UCSD-AML1 (cell line): ENCODE measurements around the gene ZNF593OS.
A peak's percentile ranks its signal among the peaks of the same experiment; 100 is the strongest.

Experiments
- DNase-seq: peaks from one replicate; lab custom pipeline; 2025; ENCODE audit not compliant: unreplicated experiment; lab: John Stamatoyannopoulos, UW

The ZNF593OS gene

DNA sequence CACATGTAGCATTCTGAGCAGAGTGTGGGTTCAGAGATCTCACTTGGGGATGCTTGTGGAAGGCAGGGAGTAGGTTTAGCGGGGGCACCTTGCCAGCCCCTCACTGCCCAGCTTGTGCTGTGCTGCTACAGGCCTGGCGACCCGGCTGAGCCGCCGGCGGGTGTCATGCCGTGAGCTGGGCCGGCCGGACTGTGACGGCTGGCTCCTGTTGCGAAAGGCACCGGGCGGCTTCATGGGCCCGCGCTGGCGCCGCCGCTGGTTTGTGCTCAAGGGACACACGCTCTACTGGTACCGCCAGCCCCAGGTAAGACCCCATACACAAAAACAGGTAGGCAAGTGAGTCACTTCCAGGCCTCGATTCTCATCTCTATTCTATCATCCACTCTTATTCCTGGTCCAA is 13.3 kb upstream of the ZNF593OS start:
- no peak for DNase-seq

GRCh38 chr1:26184086-26184485 is 12.5 kb upstream of the ZNF593OS start:
- DNase-seq, result no peak

GRCh38 chr1:26182383-26182696 is 10.7 kb upstream of the ZNF593OS start:
- DNase-seq, result no peak

GRCh38 chr1:26181586-26182382 is 10.2 kb upstream of the ZNF593OS start:
- no peak for DNase-seq

GRCh38 chr1:26180010-26180506 is 8.4 kb upstream of the ZNF593OS start:
- DNase-seq, result no peak

DNA sequence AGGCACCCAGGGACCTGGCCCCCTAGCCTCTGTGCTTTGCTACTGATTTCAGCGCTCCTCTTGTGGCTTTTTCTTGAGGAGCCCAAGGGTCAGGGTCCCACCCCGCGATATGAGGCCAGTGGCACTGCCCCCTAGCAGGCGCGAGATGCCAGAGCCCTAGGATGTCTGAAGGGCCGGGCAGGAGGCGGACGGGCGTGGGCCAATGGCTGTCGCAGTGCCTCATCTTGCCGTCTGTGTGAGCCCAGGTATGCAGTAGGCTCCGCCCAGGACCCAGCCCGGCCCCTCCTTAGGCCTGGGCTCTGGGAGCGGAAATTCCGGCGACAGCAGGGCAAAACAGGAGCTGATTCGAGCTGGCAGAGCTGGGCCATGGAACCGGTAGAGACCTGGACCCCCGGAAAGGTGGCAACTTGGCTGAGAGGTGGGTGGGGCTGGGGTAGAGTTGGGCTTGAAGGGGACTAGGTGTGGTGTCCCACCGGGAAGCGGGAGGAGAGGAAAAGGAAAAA is 5.6 kb upstream of the ZNF593OS start, which contains the start of gene CNKSR1:
Gene CNKSR1 (plus strand): TSS at position 310 of the 503 bp plus-strand sequence. CDS start 57 bp downstream, at position 367.
- DNase-seq, result no peak

GRCh38 chr1:26175346-26175745 is 3.7 kb upstream of the ZNF593OS start:
- no peak for DNase-seq

- no peak for DNase-seq
These were observed 1.2 kb downstream of the ZNF593OS start for GRCh38 chr1:26170472-26170821.

GRCh38 chr1:26169669-26170471 is 1.8 kb downstream of the ZNF593OS start, which contains the start of gene ZNF593:
TSS of gene ZNF593 (plus strand) at chr1:26169908. CDS start at chr1:26169984, 76 bp downstream.
- DNase-seq, result peak; percentile 93

DNA sequence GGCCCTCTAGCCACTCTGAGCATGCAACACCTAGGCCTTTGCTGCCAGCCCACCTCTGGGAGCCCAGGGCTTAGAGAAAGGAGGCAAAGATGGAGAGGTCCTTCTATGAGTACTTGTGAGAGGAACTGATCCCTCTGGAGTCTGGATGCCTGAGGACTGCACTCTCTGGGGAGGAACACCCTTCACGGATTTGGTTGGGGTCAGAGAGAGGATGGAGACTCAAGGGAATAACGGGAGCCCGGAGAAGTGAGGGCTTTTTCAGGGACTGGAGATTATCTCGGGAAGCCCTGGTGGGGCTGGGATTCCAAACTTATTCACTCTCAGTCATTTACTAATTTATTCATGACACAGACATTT is 2.5 kb downstream of the ZNF593OS start:
- no peak for DNase-seq

DNA sequence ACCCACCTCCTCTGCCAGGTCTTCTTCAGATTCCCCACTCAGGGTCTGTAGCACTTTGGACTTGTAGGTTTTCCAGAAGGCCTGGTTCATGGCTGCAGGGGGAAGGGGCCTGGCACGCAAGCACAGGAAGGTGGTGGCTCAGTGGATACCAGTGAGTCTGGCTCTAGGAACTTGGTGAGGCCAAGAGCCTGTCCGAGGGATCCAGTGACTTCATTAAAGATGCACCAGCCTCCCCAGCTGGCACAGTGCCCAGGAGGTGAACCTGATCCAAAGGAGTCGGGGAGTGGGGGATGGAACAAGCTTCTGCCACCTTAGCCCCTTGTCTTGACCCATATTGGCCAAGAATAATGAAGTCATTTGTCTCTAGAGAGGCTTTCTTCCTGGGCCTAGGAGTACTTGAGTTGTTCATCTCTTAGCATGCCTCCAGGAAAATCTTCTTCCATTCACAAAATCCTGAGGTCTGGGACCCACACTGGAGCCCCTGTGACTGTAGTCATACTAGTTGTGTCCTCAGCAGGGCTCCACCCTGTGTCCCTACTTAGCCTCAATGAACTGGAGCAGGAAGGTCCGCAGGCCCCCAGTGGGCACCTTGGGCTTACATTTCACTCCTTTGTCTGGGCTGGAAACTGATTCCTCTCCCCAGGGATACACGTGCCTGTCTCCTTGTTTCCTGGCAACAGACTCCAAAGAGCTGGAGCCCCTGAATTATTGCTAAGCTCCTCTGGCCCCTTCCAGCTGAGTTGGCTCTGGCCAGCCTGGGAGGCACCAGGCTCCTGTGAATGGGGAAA is 3.0 kb downstream of the ZNF593OS start, which contains the start of gene C1orf232:
Gene C1orf232 (minus strand): TSS at position 554 of the 788 bp plus-strand sequence. CDS start 464 bp downstream, at position 90.
- DNase-seq, result no peak

GRCh38 chr1:26166719-26167281 is 4.8 kb downstream of the ZNF593OS start:
- no peak for DNase-seq

DNA sequence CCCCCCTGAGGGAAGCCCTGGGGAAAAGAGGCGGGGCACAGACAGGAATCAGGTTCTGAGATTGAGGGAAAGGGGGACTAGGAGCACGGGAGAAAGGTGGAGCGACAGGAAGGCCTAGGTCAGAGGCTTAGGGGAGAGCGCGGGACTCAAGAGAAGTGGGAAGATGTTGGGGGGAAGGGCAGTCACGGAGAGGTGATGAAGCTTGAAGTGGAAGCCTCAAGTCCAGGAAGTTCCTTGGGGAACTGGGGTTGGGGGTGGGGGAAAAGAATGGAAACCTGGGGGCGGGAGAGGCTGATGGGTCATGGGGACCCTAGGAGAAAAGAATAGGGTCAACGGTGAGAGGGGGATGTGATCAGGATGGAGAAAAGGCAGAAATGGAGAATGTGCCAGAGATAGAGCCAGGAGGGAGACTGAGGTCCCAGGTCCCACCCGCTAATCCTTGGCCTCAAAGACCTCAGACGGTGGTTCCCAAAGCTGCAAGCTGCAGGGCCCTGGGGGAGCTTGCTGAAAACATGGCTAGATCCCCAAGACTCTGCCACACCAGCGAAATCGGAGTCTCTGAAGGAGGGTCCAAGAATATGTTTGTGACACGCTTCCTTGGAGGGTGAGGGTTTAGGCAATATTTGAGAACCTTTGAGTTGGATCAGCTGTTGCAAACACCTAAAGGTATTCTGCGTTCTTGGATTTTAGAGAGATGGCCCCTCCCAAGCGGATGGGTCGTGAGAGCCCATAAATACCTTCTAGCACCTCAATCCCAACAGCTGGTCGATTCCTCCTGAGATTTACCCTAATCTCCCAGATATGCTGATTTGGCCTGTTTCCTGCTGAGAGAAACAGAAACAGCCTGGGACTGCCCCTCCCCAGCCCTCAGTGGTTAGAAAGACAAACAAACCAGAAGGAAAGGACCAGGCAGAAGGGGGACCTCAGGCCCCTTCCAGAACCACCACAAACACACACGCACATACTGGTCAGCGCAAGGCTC is 6.5 kb downstream of the ZNF593OS start:
- no peak for DNase-seq

GRCh38 chr1:26164036-26164860 is 7.4 kb downstream of the ZNF593OS start:
- DNase-seq, result peak; percentile 50

GRCh38 chr1:26163684-26164035 is 8.0 kb downstream of the ZNF593OS start:
- DNase-seq, result no peak

DNA sequence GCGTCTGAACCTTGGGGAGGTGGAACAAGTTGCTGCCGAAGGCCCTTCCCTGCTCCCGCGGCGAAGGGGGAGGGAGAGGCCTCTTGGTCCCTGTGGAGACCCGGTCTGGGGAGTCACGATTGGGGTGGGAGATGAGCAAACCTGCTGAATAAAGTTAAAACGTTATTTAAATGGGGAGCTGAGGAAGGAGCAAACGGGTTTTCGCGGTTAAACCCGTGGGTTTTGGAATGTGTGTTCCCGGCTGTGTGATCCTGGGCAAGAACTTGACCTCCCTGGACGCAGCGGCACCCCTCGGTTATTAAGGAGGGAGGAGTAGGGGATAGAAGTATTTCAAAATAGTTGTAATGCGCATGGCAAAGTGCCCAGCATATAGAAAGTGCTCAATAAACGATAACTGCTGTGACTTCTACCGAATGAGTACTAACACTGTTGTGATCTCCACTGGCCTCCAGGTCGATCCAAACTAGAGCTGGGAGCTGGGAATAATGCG is 9.4 kb downstream of the ZNF593OS start:
- DNase-seq, result no peak

GRCh38 chr1:26161415-26162219 is 10.0 kb downstream of the ZNF593OS start:
- no peak for DNase-seq
